Thymus (tissue), 14 donors: Measurements from ENCODE around the gene OXCT2. TPM values are rescaled to one million over a fixed set of nuclear protein-coding genes. Genes with fewer than 3 reads are reported as not detected.
"Not testable (repeated sequence)": the region's sequence is repeated elsewhere in the genome, so short reads cannot be mapped to it uniquely, and the experiment has no call there.

Source experiments
- DNase-seq, 9 donors: peaks; one replicate each; pipeline ENCODE4 v3.0.0-alpha.2; 2013; ENCODE audit warnings: low spot score in 9 of 9, low read depth in 6 of 9, missing footprints in 1 of 9
- H3K27ac ChIP-seq, 2 donors: one replicate each; pipeline ENCODE4 v1.5.1; 2013; ENCODE audit warnings: control low read depth in 1 of 2, low read depth in 1 of 2, low read length in 1 of 2, mild to moderate bottlenecking in 1 of 2, moderate library complexity in 1 of 2
- H3K27me3 ChIP-seq, 2 donors: one replicate each; pipeline ENCODE4 v1.5.1; 2013; ENCODE audit warnings: low read length in 1 of 2; ENCODE audit not compliant: control insufficient read depth in 2 of 2, insufficient read depth in 1 of 2
- H3K36me3 ChIP-seq, 2 donors: one replicate each; pipeline ENCODE4 v1.5.1; 2013; ENCODE audit warnings: low read length in 1 of 2, mild to moderate bottlenecking in 1 of 2, moderate library complexity in 1 of 2; ENCODE audit not compliant: control insufficient read depth in 2 of 2, insufficient read depth in 2 of 2
- H3K4me1 ChIP-seq, 2 donors: one replicate each; pipeline ENCODE4 v1.5.1; 2013; ENCODE audit warnings: low read length in 2 of 2; ENCODE audit not compliant: control insufficient read depth in 2 of 2, insufficient read depth in 2 of 2
- H3K4me3 ChIP-seq, 2 donors: one replicate each; pipeline ENCODE4 v1.5.1; 2013; ENCODE audit warnings: low read length in 2 of 2, control low read depth in 1 of 2, mild to moderate bottlenecking in 1 of 2
- H3K9me3 ChIP-seq, 2 donors: one replicate each; pipeline ENCODE4 v1.5.1; 2013; ENCODE audit warnings: low read length in 1 of 2, mild to moderate bottlenecking in 1 of 2; ENCODE audit not compliant: control insufficient read depth in 2 of 2, insufficient read depth in 1 of 2
- WGBS: extraction: QIAGEN DNeasy Blood & Tissue Kit; methylation state at CpG from one replicate; pipeline ENCODE4 v1.1.7; 2013; 5-methylcytosine and 5-hydroxymethylcytosine counted together
- long read RNA-seq, 10 donors: transcript quantifications; one replicate each; lab custom pipeline, GENCODE V29; 2026
- polyA plus RNA-seq: library from polyadenylated mRNA; stranded (reverse); fragments of 200-250 nt; gene quantifications from one replicate; pipeline ENCODE4 v1.2.3, GENCODE V29; 2013
- total RNA-seq: library from RNA; stranded (reverse); fragments of 120-200 nt; gene quantifications from one replicate; pipeline ENCODE4 v1.2.4, GENCODE V29; 2013
- donor health status: healthy.

OXCT2 gene
- total RNA-seq (2.6 TPM), polyA plus RNA-seq (1.6 TPM)
- long read RNA-seq, donor 1 = 0 reads
- long read RNA-seq, donor 2, partial matches to known transcripts = 0 of 2 reads
- long read RNA-seq, donor 2, other reads (novel, unspliced or antisense) = 0 of 2 reads
- long read RNA-seq, donor 3, partial matches to known transcripts = 0 of 1 reads
- long read RNA-seq, donor 3, other reads (novel, unspliced or antisense) = 0 of 1 reads
- long read RNA-seq, donor 4, partial matches to known transcripts = 0 of 2 reads
- long read RNA-seq, donor 4, other reads (novel, unspliced or antisense) = 0 of 2 reads
- long read RNA-seq, donor 5 = 0 reads
- long read RNA-seq, donor 6, partial matches to known transcripts = 0 of 3 reads
- long read RNA-seq, donor 6, other reads (novel, unspliced or antisense) = 0 of 3 reads
- long read RNA-seq, donor 7 = 0 reads
- long read RNA-seq, donor 8 = 0 reads
- long read RNA-seq, donor 9 = 0 reads
- long read RNA-seq, donor 10, partial matches to known transcripts = 0 of 1 reads
- long read RNA-seq, donor 10, other reads (novel, unspliced or antisense) = 0 of 1 reads

GRCh38 chr1:39771022-39771532, at the start of gene OXCT2:
TSS of gene OXCT2 (minus strand) at chr1:39771348. CDS start at chr1:39771255, 93 bp downstream.
- 6% methylated on average over 50 of the region's 57 CpGs for WGBS
- not testable (repeated sequence) for H3K27ac ChIP-seq, DNase-seq, H3K4me3 ChIP-seq, H3K4me1 ChIP-seq, H3K9me3 ChIP-seq, H3K36me3 ChIP-seq
- peaks cover 0 to 11% of the 10 kb centered on the region in 2 donors for H3K27me3 ChIP-seq

GRCh38 chr1:39819091-39819812, 48.1 kb upstream of the OXCT2 start:
- Histone ChIP-seq H3K27ac (no peak overlapping the region), H3K4me3 (no peak overlapping the region), H3K36me3 (no peaks in the 10 kb centered on the region), H3K4me1 (peaks cover 2 to 11% of the 10 kb centered on the region in 2 donors), H3K27me3 (peaks cover 0 to 11% of the 10 kb centered on the region in 2 donors), H3K9me3 (peaks cover 0 to 3% of the 10 kb centered on the region in 2 donors)
- DNase-seq = no peak
- 79% methylated on average over 22 of the region's 22 CpGs for WGBS

GRCh38 chr1:39818482-39818881, 47.3 kb upstream of the OXCT2 start:
- Histone ChIP-seq H3K27ac (no peak overlapping the region), H3K27me3 (peaks cover 0 to 11% of the 10 kb centered on the region in 2 donors), H3K9me3 (peaks cover 0 to 3% of the 10 kb centered on the region in 2 donors), H3K4me3 (no peak overlapping the region), H3K4me1 (peaks cover 2 to 11% of the 10 kb centered on the region in 2 donors), H3K36me3 (no peaks in the 10 kb centered on the region)
- no peak for DNase-seq
- 96% methylated on average over 2 of the region's 2 CpGs for WGBS

- 41% methylated on average over 18 of the region's 24 CpGs for WGBS
- H3K27ac ChIP-seq = peak overlapping the region in 1 of 2 donors; percentile 36
- H3K36me3 ChIP-seq, H3K9me3 ChIP-seq: not testable (repeated sequence)
- H3K4me1 ChIP-seq = peaks cover 2 to 11% of the 10 kb centered on the region in 2 donors
- peaks cover 0 to 11% of the 10 kb centered on the region in 2 donors for H3K27me3 ChIP-seq
- H3K4me3 ChIP-seq = peak overlapping the region; percentile 17 to 38
- DNase-seq = peak in 8 of 9 donors; percentile 14 to 75 (median 38)
Observed at GRCh38 chr1:39817091-39817932, 46.2 kb upstream of the OXCT2 start.

- peak in 8 of 9 donors; percentile 29 to 73 (median 54) for DNase-seq
- Histone ChIP-seq H3K27ac (no peak overlapping the region), H3K36me3 (no peaks in the 10 kb centered on the region), H3K4me3 (no peak overlapping the region), H3K4me1 (peaks cover 2 to 11% of the 10 kb centered on the region in 2 donors), H3K27me3 (peaks cover 0 to 11% of the 10 kb centered on the region in 2 donors), H3K9me3 (peaks cover 0 to 3% of the 10 kb centered on the region in 2 donors)
- 24% methylated on average over 11 of the region's 11 CpGs for WGBS
Observed at GRCh38 chr1:39816415-39817090, 45.4 kb upstream of the OXCT2 start.

GRCh38 chr1:39812913-39813312, 41.8 kb upstream of the OXCT2 start:
- no peak for DNase-seq

GRCh38 chr1:39808784-39809517, 37.8 kb upstream of the OXCT2 start:
- Histone ChIP-seq H3K9me3 (no peaks in the 10 kb centered on the region), H3K4me1 (no peaks in the 10 kb centered on the region), H3K27me3 (no peaks in the 10 kb centered on the region), H3K4me3 (no peak overlapping the region), H3K27ac (no peak overlapping the region), H3K36me3 (no peaks in the 10 kb centered on the region)
- no peak for DNase-seq
- 94% methylated on average over 6 of the region's 8 CpGs for WGBS

More at GRCh38 chr1:39812913-39813312, 41.8 kb upstream of the OXCT2 start:
- Histone ChIP-seq H3K4me1 (peaks cover 2 to 8% of the 10 kb centered on the region in 2 donors), H3K36me3 (no peaks in the 10 kb centered on the region), H3K9me3 (no peaks in the 10 kb centered on the region), H3K27me3 (peaks cover 0 to 11% of the 10 kb centered on the region in 2 donors), H3K4me3 (no peak overlapping the region), H3K27ac (no peak overlapping the region)
- 94% methylated on average over 3 of the region's 3 CpGs for WGBS
